PFSK-1 (cell line): ENCODE data around the gene SNX11.

ENCODE experiments used
- FOXP2 ChIP-seq: optimal IDR thresholded peaks from 2 replicates; pipeline ENCODE3; 2011; ENCODE audit warnings: borderline replicate concordance, control low read depth, inconsistent platforms; ENCODE audit not compliant: insufficient read depth; ENCODE audit errors: extremely low read length, extremely low read depth
- POLR2AphosphoS5 ChIP-seq: IDR thresholded peaks from 2 replicates; pipeline ENCODE4 v1.6.1; 2012; ENCODE audit warnings: low read depth, mild to moderate bottlenecking, control low read depth, low read length, moderate library complexity
- SIN3A ChIP-seq: IDR thresholded peaks from 2 replicates; pipeline ENCODE4 v1.6.1; 2012; ENCODE audit warnings: mild to moderate bottlenecking, low read length, moderate library complexity, borderline replicate concordance; ENCODE audit not compliant: insufficient read depth
- TAF1 ChIP-seq: IDR thresholded peaks from 2 replicates; pipeline ENCODE4 v1.6.1; 2012; ENCODE audit warnings: low read length, control low read depth, borderline replicate concordance; ENCODE audit not compliant: insufficient read depth
- TF ChIP-seq, protein P1 (sequence below), 2 experiments: IDR thresholded peaks; 2 replicates each; pipeline versions ENCODE4 v1.6.1 to v1.8.0; 2011 to 2012; ENCODE audit warnings: low read depth in 2 of 2, low read length in 2 of 2, control low read depth in 1 of 2, inconsistent platforms in 1 of 2, mild to moderate bottlenecking in 1 of 2, moderate library complexity in 1 of 2; ENCODE audit not compliant: insufficient read depth in 1 of 2

The SNX11 gene

DNA sequence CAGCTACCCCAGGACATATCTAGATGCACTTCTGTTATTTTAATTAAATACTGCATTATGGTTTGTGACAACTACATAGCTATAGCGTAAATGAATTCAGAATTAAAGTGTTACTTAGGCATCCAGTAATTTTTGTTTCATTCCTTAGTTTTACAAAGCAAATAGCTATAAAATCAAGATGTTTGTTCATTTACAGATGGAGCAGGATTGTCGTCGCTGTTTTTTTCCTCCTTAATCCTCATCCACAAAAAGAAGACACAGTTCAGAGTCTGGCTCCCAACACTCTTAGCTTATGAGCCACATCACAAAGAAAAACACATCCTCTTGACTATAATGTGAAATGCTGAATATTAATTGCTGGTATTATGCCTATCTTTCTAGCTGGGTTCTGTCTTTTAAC lies 43.7 kb downstream of the SNX11 start:
- TF ChIP-seq TAF1: no peak
- no peak for TF ChIP-seq FOXP2
- no peak for TF ChIP-seq POLR2AphosphoS5

- TF ChIP-seq POLR2AphosphoS5: no peak
- TF ChIP-seq FOXP2: no peak
- TF ChIP-seq TAF1: no peak
- TF ChIP-seq, protein P1, sequence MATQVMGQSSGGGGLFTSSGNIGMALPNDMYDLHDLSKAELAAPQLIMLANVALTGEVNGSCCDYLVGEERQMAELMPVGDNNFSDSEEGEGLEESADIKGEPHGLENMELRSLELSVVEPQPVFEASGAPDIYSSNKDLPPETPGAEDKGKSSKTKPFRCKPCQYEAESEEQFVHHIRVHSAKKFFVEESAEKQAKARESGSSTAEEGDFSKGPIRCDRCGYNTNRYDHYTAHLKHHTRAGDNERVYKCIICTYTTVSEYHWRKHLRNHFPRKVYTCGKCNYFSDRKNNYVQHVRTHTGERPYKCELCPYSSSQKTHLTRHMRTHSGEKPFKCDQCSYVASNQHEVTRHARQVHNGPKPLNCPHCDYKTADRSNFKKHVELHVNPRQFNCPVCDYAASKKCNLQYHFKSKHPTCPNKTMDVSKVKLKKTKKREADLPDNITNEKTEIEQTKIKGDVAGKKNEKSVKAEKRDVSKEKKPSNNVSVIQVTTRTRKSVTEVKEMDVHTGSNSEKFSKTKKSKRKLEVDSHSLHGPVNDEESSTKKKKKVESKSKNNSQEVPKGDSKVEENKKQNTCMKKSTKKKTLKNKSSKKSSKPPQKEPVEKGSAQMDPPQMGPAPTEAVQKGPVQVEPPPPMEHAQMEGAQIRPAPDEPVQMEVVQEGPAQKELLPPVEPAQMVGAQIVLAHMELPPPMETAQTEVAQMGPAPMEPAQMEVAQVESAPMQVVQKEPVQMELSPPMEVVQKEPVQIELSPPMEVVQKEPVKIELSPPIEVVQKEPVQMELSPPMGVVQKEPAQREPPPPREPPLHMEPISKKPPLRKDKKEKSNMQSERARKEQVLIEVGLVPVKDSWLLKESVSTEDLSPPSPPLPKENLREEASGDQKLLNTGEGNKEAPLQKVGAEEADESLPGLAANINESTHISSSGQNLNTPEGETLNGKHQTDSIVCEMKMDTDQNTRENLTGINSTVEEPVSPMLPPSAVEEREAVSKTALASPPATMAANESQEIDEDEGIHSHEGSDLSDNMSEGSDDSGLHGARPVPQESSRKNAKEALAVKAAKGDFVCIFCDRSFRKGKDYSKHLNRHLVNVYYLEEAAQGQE (IDR thresholded peaks at IDR 0.05; ENCODE audit: insufficient read depth in 1 of 2, low read depth in 2 of 2, low read length in 2 of 2): no peak
- no peak for TF ChIP-seq SIN3A
These were observed 44.7 kb downstream of the SNX11 start for GRCh38 chr17:48152289-48152688.

- TF ChIP-seq FOXP2: no peak
- no peak for TF ChIP-seq SIN3A
- TF ChIP-seq TAF1: no peak
- TF ChIP-seq, protein P1 (IDR thresholded peaks at IDR 0.05; ENCODE audit: insufficient read depth in 1 of 2, low read depth in 2 of 2, low read length in 2 of 2): no peak
- TF ChIP-seq POLR2AphosphoS5: no peak
These were observed 46.3 kb downstream of the SNX11 start for GRCh38 chr17:48153691-48154358.

DNA sequence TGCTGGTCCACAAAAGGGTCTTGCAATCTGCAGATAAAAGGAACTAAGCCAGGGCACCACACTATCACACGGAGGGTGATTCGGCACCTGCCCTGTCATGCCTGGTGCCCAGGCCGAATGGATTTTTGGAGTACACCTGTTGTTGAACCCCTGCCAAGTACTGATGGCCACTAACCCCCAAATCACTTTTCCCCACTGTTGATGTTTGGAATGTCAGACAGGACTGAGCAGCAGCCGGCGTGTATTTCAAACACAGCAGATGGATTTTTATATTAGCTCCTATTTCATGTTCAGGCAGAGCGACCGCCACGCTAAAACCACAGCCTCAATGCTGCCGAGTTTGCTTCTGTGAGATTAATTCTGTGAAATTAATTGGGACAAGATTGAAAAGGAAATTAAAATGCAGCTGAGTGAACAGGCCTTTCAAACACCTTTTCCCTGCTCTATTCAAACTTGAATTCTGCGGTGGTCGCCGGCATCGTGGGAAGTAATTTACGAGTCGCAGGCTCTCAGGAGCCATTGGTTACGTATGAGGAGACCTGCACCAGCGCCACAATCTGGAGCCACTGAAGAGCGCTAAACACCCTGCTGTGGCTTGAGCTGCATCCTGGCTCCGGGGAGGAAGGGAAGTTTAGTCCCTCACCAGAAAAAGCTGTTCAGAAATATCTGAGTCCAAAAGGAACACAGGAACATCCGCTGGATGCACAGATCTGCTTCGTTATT lies 48.5 kb downstream of the SNX11 start:
- TF ChIP-seq TAF1 (no peak), POLR2AphosphoS5 (no peak), FOXP2 (no peak), SIN3A (no peak)
- TF ChIP-seq, protein P1 (IDR thresholded peaks at IDR 0.05; ENCODE audit: insufficient read depth in 1 of 2, low read depth in 2 of 2, low read length in 2 of 2): no peak

- TF ChIP-seq FOXP2 (no peak), SIN3A (no peak), TAF1 (no peak), POLR2AphosphoS5 (no peak)
- TF ChIP-seq, protein P1 (IDR thresholded peaks at IDR 0.05; ENCODE audit: insufficient read depth in 1 of 2, low read depth in 2 of 2, low read length in 2 of 2): no peak
These were observed 51.7 kb downstream of the SNX11 start for GRCh38 chr17:48159232-48159631.
